Erythroblast (primary cell): Measurements from ENCODE around the gene NTM.

Experiments
- GATA1 ChIP-seq: IDR thresholded peaks from 2 replicates; pipeline ENCODE4 v1.6.1; 2011; ENCODE audit warnings: low read depth, mild to moderate bottlenecking, control low read depth, low read length, moderate library complexity
- POLR2A ChIP-seq: IDR thresholded peaks from 2 replicates; pipeline ENCODE4 v1.6.1; 2011; ENCODE audit warnings: mild to moderate bottlenecking, low read length

- TF ChIP-seq POLR2A (no peak), GATA1 (no peak)
Measured at GRCh38 chr11:131896978-131897615, 526.7 kb downstream of the NTM start.
